Ovary (tissue), 3 donors: ENCODE results near the gene LAMTOR5.

Experiments used
- CTCF ChIP-seq, 3 donors: fragments of 450-650 bp in 2 of 3; fragments of 200-600 bp in 1 of 3; IDR thresholded peaks; one replicate each; pipeline versions ENCODE4 v1.5.1 to v1.8.0; 2016 to 2022; ENCODE audit warnings: antibody characterized with exemption in 3 of 3, mild to moderate bottlenecking in 1 of 3
- EP300 ChIP-seq: sonication (generic); formaldehyde crosslinking; IDR thresholded peaks from one replicate; pipeline ENCODE4 v1.6.1; 2017; ENCODE audit warnings: antibody characterized with exemption
- POLR2A ChIP-seq: fragments of 450-650 bp; IDR thresholded peaks from one replicate; pipeline ENCODE4 v1.6.1; 2017; ENCODE audit warnings: antibody characterized with exemption, mild to moderate bottlenecking, moderate library complexity
- donor health status: DM: no; HTN: no; CAD: no.

GRCh38 chr1:110387048-110387754, 20.3 kb downstream of the LAMTOR5 start:
- TF ChIP-seq CTCF (IDR thresholded peaks at IDR 0.05), result no peak
- no peak for TF ChIP-seq POLR2A
- TF ChIP-seq EP300, result no peak
